ENCODE measurements around the gene CISD3.

DNA sequence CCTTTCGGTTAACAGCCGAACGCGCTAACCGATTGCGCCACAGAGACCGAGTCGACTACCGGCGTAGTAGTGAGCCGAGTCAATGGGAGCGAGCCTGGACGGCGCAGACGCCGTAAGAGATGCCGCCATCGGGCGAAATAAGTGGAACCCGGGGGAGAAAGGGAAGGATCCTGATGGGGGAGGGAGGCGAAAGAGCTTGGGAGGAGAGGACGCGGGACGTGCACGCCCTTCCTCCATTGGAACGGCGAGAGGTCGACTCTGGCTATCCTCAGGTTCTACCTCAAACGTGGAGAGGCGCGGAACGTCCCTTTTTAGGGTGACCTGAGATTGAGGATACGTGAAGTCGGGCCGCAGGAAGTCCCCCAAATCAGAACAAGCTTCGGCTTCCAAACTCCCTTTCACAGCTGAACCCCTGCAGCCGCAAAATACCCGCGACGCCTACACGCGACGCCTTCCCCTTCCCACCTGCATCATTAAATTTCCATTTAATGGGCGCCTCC lies 21.7 kb downstream of the CISD3 start:
- peak; percentile 100 for TF ChIP-seq ZNF777 (tag by site-specific recombination; IDR thresholded peaks at IDR 0.05; ENCODE audit: borderline replicate concordance)
- no peak for TF ChIP-seq ZNF274 (IDR thresholded peaks at IDR 0.05; ENCODE audit: low read length)
- TF ChIP-seq ZNF274 (tag by site-specific recombination; IDR thresholded peaks at IDR 0.05; ENCODE audit: borderline replicate concordance) = no peak
- TF ChIP-seq, protein P1, sequence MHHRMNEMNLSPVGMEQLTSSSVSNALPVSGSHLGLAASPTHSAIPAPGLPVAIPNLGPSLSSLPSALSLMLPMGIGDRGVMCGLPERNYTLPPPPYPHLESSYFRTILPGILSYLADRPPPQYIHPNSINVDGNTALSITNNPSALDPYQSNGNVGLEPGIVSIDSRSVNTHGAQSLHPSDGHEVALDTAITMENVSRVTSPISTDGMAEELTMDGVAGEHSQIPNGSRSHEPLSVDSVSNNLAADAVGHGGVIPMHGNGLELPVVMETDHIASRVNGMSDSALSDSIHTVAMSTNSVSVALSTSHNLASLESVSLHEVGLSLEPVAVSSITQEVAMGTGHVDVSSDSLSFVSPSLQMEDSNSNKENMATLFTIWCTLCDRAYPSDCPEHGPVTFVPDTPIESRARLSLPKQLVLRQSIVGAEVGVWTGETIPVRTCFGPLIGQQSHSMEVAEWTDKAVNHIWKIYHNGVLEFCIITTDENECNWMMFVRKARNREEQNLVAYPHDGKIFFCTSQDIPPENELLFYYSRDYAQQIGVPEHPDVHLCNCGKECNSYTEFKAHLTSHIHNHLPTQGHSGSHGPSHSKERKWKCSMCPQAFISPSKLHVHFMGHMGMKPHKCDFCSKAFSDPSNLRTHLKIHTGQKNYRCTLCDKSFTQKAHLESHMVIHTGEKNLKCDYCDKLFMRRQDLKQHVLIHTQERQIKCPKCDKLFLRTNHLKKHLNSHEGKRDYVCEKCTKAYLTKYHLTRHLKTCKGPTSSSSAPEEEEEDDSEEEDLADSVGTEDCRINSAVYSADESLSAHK (tag by site-specific recombination; IDR thresholded peaks at IDR 0.05) = peak; percentile 49
- TF ChIP-seq ZBTB20 (tag by site-specific recombination; IDR thresholded peaks at IDR 0.05) = peak; percentile 45
- TF ChIP-seq ZNF670 (tag by site-specific recombination; IDR thresholded peaks at IDR 0.05; ENCODE audit: low read depth) = no peak
- TF ChIP-seq, protein P2, sequence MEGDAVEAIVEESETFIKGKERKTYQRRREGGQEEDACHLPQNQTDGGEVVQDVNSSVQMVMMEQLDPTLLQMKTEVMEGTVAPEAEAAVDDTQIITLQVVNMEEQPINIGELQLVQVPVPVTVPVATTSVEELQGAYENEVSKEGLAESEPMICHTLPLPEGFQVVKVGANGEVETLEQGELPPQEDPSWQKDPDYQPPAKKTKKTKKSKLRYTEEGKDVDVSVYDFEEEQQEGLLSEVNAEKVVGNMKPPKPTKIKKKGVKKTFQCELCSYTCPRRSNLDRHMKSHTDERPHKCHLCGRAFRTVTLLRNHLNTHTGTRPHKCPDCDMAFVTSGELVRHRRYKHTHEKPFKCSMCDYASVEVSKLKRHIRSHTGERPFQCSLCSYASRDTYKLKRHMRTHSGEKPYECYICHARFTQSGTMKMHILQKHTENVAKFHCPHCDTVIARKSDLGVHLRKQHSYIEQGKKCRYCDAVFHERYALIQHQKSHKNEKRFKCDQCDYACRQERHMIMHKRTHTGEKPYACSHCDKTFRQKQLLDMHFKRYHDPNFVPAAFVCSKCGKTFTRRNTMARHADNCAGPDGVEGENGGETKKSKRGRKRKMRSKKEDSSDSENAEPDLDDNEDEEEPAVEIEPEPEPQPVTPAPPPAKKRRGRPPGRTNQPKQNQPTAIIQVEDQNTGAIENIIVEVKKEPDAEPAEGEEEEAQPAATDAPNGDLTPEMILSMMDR (tag by site-specific recombination; IDR thresholded peaks at IDR 0.05) = no peak
- TF ChIP-seq, protein P3, sequence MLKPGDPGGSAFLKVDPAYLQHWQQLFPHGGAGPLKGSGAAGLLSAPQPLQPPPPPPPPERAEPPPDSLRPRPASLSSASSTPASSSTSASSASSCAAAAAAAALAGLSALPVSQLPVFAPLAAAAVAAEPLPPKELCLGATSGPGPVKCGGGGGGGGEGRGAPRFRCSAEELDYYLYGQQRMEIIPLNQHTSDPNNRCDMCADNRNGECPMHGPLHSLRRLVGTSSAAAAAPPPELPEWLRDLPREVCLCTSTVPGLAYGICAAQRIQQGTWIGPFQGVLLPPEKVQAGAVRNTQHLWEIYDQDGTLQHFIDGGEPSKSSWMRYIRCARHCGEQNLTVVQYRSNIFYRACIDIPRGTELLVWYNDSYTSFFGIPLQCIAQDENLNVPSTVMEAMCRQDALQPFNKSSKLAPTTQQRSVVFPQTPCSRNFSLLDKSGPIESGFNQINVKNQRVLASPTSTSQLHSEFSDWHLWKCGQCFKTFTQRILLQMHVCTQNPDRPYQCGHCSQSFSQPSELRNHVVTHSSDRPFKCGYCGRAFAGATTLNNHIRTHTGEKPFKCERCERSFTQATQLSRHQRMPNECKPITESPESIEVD (tag by site-specific recombination; IDR thresholded peaks at IDR 0.05) = no peak
- TF ChIP-seq, protein P4, sequence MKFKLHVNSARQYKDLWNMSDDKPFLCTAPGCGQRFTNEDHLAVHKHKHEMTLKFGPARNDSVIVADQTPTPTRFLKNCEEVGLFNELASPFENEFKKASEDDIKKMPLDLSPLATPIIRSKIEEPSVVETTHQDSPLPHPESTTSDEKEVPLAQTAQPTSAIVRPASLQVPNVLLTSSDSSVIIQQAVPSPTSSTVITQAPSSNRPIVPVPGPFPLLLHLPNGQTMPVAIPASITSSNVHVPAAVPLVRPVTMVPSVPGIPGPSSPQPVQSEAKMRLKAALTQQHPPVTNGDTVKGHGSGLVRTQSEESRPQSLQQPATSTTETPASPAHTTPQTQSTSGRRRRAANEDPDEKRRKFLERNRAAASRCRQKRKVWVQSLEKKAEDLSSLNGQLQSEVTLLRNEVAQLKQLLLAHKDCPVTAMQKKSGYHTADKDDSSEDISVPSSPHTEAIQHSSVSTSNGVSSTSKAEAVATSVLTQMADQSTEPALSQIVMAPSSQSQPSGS (tag by site-specific recombination; IDR thresholded peaks at IDR 0.05; ENCODE audit: low read depth) = no peak
- TF ChIP-seq TCF7L2 (IDR thresholded peaks at IDR 0.05; ENCODE audit: borderline replicate concordance, low read depth, low read length) = no peak
- TF ChIP-seq MZF1 (tag by site-specific recombination; IDR thresholded peaks at IDR 0.05; ENCODE audit: borderline replicate concordance) = peak; percentile 58; the same call in 1 of the 2 replicates
- TF ChIP-seq ZNF302 (tag by site-specific recombination; IDR thresholded peaks at IDR 0.05; ENCODE audit: low read depth) = no peak
- TF ChIP-seq HOXD13 (CRISPR knock-in tag; IDR thresholded peaks at IDR 0.05; ENCODE audit: borderline replicate concordance) = no peak; the same call in 1 of the 2 replicates
- TF ChIP-seq, protein P5, sequence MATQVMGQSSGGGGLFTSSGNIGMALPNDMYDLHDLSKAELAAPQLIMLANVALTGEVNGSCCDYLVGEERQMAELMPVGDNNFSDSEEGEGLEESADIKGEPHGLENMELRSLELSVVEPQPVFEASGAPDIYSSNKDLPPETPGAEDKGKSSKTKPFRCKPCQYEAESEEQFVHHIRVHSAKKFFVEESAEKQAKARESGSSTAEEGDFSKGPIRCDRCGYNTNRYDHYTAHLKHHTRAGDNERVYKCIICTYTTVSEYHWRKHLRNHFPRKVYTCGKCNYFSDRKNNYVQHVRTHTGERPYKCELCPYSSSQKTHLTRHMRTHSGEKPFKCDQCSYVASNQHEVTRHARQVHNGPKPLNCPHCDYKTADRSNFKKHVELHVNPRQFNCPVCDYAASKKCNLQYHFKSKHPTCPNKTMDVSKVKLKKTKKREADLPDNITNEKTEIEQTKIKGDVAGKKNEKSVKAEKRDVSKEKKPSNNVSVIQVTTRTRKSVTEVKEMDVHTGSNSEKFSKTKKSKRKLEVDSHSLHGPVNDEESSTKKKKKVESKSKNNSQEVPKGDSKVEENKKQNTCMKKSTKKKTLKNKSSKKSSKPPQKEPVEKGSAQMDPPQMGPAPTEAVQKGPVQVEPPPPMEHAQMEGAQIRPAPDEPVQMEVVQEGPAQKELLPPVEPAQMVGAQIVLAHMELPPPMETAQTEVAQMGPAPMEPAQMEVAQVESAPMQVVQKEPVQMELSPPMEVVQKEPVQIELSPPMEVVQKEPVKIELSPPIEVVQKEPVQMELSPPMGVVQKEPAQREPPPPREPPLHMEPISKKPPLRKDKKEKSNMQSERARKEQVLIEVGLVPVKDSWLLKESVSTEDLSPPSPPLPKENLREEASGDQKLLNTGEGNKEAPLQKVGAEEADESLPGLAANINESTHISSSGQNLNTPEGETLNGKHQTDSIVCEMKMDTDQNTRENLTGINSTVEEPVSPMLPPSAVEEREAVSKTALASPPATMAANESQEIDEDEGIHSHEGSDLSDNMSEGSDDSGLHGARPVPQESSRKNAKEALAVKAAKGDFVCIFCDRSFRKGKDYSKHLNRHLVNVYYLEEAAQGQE (tag by site-specific recombination; IDR thresholded peaks at IDR 0.05) = 0 out of 2 replicates have a peak, but pooled peaks have one; percentile 20
- TF ChIP-seq, protein P6, sequence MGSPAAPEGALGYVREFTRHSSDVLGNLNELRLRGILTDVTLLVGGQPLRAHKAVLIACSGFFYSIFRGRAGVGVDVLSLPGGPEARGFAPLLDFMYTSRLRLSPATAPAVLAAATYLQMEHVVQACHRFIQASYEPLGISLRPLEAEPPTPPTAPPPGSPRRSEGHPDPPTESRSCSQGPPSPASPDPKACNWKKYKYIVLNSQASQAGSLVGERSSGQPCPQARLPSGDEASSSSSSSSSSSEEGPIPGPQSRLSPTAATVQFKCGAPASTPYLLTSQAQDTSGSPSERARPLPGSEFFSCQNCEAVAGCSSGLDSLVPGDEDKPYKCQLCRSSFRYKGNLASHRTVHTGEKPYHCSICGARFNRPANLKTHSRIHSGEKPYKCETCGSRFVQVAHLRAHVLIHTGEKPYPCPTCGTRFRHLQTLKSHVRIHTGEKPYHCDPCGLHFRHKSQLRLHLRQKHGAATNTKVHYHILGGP (tag by site-specific recombination; IDR thresholded peaks at IDR 0.05) = no peak

Data from HEK293 (cell line).